HG03571 (cell line): ENCODE results near the gene ZNF862.

Source experiments
- ATAC-seq: cut with Tn5 transposase; IDR thresholded peaks from one replicate; pipeline ENCODE4 v1.9.1; 2021; ENCODE audit not compliant: unreplicated experiment

Gene ZNF862

GRCh38 chr7:149844445-149844844, 6.3 kb downstream of the ZNF862 start:
- no peak for ATAC-seq

GRCh38 chr7:149845257-149845980, 7.2 kb downstream of the ZNF862 start:
- no peak for ATAC-seq

GRCh38 chr7:149846021-149846420, 7.8 kb downstream of the ZNF862 start:
- no peak for ATAC-seq

GRCh38 chr7:149846436-149847046, 8.4 kb downstream of the ZNF862 start:
- ATAC-seq: peak; percentile 86

- ATAC-seq: no peak
Observed at GRCh38 chr7:149849174-149849573, 11.0 kb downstream of the ZNF862 start.

- no peak for ATAC-seq
Observed at GRCh38 chr7:149850007-149850594, 11.9 kb downstream of the ZNF862 start.

GRCh38 chr7:149850716-149851115, 12.5 kb downstream of the ZNF862 start:
- ATAC-seq: no peak

GRCh38 chr7:149851449-149851848, 13.3 kb downstream of the ZNF862 start:
- ATAC-seq: no peak

- ATAC-seq: no peak
Observed at GRCh38 chr7:149853157-149853556, 15.0 kb downstream of the ZNF862 start.

GRCh38 chr7:149854611-149855360, 16.6 kb downstream of the ZNF862 start:
- ATAC-seq: no peak

GRCh38 chr7:149855361-149856305, 17.5 kb downstream of the ZNF862 start:
- no peak for ATAC-seq

GRCh38 chr7:149856583-149856982, 18.4 kb downstream of the ZNF862 start:
- ATAC-seq: no peak

- ATAC-seq: no peak
Observed at GRCh38 chr7:149859369-149859768, 21.2 kb downstream of the ZNF862 start.

- ATAC-seq: no peak
Observed at GRCh38 chr7:149859876-149860275, 21.7 kb downstream of the ZNF862 start.

GRCh38 chr7:149860821-149861727, 22.9 kb downstream of the ZNF862 start:
- ATAC-seq: no peak

GRCh38 chr7:149861728-149862045, 23.5 kb downstream of the ZNF862 start:
- no peak for ATAC-seq

GRCh38 chr7:149862156-149862555, 24.0 kb downstream of the ZNF862 start:
- ATAC-seq: no peak

GRCh38 chr7:149863500-149863899, 25.3 kb downstream of the ZNF862 start:
- no peak for ATAC-seq

- ATAC-seq: no peak
Observed at GRCh38 chr7:149864023-149864422, 25.8 kb downstream of the ZNF862 start.

- ATAC-seq: no peak
Observed at GRCh38 chr7:149864751-149865150, 26.6 kb downstream of the ZNF862 start.
